PC-3 (cell line): ENCODE results near the gene USP22. TPM values are rescaled to one million over a fixed set of nuclear protein-coding genes. Genes with fewer than 3 reads are reported as not detected.

Experiments used
- ATAC-seq: fragments of 200-7000 bp; cut with Tn5 transposase; 2 replicates; pipeline ENCODE4 v1.9.1; 2020; ENCODE audit warnings: mild to moderate bottlenecking, moderate library complexity
- BruUV-seq: library from RNA; stranded (reverse); fragments of 400-500 nt; replicated peaks from 2 replicates; lab custom pipeline; 2021; lab: Mats Ljungman, UMichigan
- CTCF ChIA-PET: fragments of 300-600 bp; sonication (Branson Sonifier 250); formaldehyde crosslinking; loops from one replicate; lab custom pipeline; 2022; ENCODE audit warnings: antibody characterized with exemption; lab: Charles Lee
- POLR2A ChIA-PET: fragments of 300-600 bp; sonication (Branson Sonifier 250); formaldehyde crosslinking; loops from one replicate; lab custom pipeline; 2022; ENCODE audit warnings: antibody characterized with exemption; ENCODE audit not compliant: unreplicated experiment; lab: Charles Lee
- DNase-seq: peaks from one replicate; pipeline ENCODE4 v3.0.0-alpha.2; 2015
- H2AFZ ChIP-seq: fragments of 300-600 bp; sonication (generic); 2 replicates; pipeline ENCODE4 v1.6.0; 2016; ENCODE audit warnings: antibody characterized with exemption, low read length
- H3F3A ChIP-seq: fragments of 300-600 bp; sonication (generic); one replicate; pipeline ENCODE4 v1.6.0; 2017; ENCODE audit warnings: antibody characterized with exemption, low read length, control low read depth, mild to moderate bottlenecking; ENCODE audit not compliant: unreplicated experiment
- H3K27ac ChIP-seq: fragments of 300-600 bp; sonication (generic); 2 replicates; pipeline ENCODE4 v1.5.1; 2016; ENCODE audit warnings: mild to moderate bottlenecking, low read length
- H3K27me3 ChIP-seq: fragments of 300-600 bp; sonication (generic); 2 replicates; pipeline ENCODE4 v1.6.1; 2016; ENCODE audit warnings: low read length, mixed read lengths
- H3K36me3 ChIP-seq: fragments of 300-600 bp; sonication (generic); 2 replicates; pipeline ENCODE4 v1.6.1; 2016; ENCODE audit warnings: low read depth, mixed run types, low read length, mixed read lengths
- H3K4me1 ChIP-seq: fragments of 300-600 bp; sonication (generic); 2 replicates; pipeline ENCODE4 v1.5.1; 2016; ENCODE audit warnings: low read length; ENCODE audit not compliant: insufficient read depth
- H3K4me2 ChIP-seq: fragments of 300-600 bp; sonication (generic); 2 replicates; pipeline ENCODE4 v1.6.0; 2016; ENCODE audit warnings: low read length
- H3K4me3 ChIP-seq: fragments of 300-600 bp; sonication (generic); 2 replicates; pipeline ENCODE4 v1.5.1; 2016; ENCODE audit warnings: mild to moderate bottlenecking, low read length, mixed read lengths
- H3K79me2 ChIP-seq: fragments of 300-600 bp; sonication (generic); 2 replicates; pipeline ENCODE4 v1.6.1; 2017; ENCODE audit warnings: low read length, mixed read lengths
- H3K9ac ChIP-seq: fragments of 300-600 bp; sonication (generic); 2 replicates; pipeline ENCODE4 v1.6.0; 2016; ENCODE audit warnings: mild to moderate bottlenecking, low read length
- H3K9me2 ChIP-seq: fragments of 300-600 bp; sonication (generic); replicated peaks from 2 replicates; pipeline ENCODE4 v1.6.1; 2016; ENCODE audit warnings: mixed run types, low read length, mixed read lengths
- H3K9me3 ChIP-seq: fragments of 300-600 bp; sonication (generic); 2 replicates; pipeline ENCODE4 v1.6.1; 2016; ENCODE audit warnings: low read length, mixed read lengths
- H4K20me1 ChIP-seq: fragments of 300-600 bp; sonication (generic); 2 replicates; pipeline ENCODE4 v1.6.1; 2016; ENCODE audit warnings: low read length, mixed read lengths
- EZH2 ChIP-seq: fragments of 300-600 bp; sonication (generic); IDR thresholded peaks from one replicate; pipeline ENCODE4 v1.6.1; 2017; ENCODE audit warnings: antibody characterized with exemption, mild to moderate bottlenecking, low read length; ENCODE audit not compliant: unreplicated experiment
- EZH2phosphoT487 ChIP-seq: fragments of 300-600 bp; sonication (generic); IDR thresholded peaks from 2 replicates; pipeline ENCODE4 v1.6.1; 2018; ENCODE audit warnings: mild to moderate bottlenecking, antibody characterized with exemption, low read length, borderline replicate concordance
- intact Hi-C: fragments of 100-400 bp; cut with micrococcal nuclease; formaldehyde crosslinking; loops from 2 replicates; pipeline ENCODE4 v1.9.0; 2023
- total RNA-seq: library from RNA; depleted of rRNA; stranded (reverse); fragments of >200 nt; gene quantifications from 2 replicates; pipeline ENCODE4 v1.2.3, GENCODE V29; 2014
- TF ChIP-seq, protein P1 (sequence below): fragments of 300-600 bp; sonication (generic); conservative IDR thresholded peaks from 2 replicates; pipeline ENCODE4 v1.5.1; 2017; ENCODE audit warnings: antibody characterized with exemption, low read depth, mild to moderate bottlenecking, low read length

USP22 gene
- total RNA-seq, 1 experiment from 2014 or later: 188 TPM

- ChIA-PET POLR2A (no interaction called here), CTCF (no interaction called here)
- DNase-seq (no peak), ATAC-seq (no peak)
- no TSS peak for BruUV-seq
- H3K4me2 ChIP-seq: no peak overlapping the region
- no peak overlapping the region for H3K27ac ChIP-seq
- peaks cover 74% of the 10 kb centered on the region for H4K20me1 ChIP-seq
- H2AFZ ChIP-seq: no peak overlapping the region
- intact Hi-C loops: no loop called here
- H3K4me3 ChIP-seq: no peak overlapping the region
- no peaks in the 10 kb centered on the region for H3F3A ChIP-seq
- TF ChIP-seq EZH2 (no peak), EZH2phosphoT487 (no peak)
- TF ChIP-seq, protein P1, sequence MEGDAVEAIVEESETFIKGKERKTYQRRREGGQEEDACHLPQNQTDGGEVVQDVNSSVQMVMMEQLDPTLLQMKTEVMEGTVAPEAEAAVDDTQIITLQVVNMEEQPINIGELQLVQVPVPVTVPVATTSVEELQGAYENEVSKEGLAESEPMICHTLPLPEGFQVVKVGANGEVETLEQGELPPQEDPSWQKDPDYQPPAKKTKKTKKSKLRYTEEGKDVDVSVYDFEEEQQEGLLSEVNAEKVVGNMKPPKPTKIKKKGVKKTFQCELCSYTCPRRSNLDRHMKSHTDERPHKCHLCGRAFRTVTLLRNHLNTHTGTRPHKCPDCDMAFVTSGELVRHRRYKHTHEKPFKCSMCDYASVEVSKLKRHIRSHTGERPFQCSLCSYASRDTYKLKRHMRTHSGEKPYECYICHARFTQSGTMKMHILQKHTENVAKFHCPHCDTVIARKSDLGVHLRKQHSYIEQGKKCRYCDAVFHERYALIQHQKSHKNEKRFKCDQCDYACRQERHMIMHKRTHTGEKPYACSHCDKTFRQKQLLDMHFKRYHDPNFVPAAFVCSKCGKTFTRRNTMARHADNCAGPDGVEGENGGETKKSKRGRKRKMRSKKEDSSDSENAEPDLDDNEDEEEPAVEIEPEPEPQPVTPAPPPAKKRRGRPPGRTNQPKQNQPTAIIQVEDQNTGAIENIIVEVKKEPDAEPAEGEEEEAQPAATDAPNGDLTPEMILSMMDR: no peak
- H3K27me3 ChIP-seq: no peaks in the 10 kb centered on the region
- peaks cover 94% of the 10 kb centered on the region for H3K36me3 ChIP-seq
- no peaks in the 10 kb centered on the region for H3K9me3 ChIP-seq
- H3K79me2 ChIP-seq: peaks cover 72% of the 10 kb centered on the region
- H3K4me1 ChIP-seq: no peaks in the 10 kb centered on the region
- no peaks in the 10 kb centered on the region for H3K9me2 ChIP-seq
- H3K9ac ChIP-seq: no peak overlapping the region
These were observed 28.8 kb downstream of the USP22 start for GRCh38 chr17:21013983-21014382.

- Histone ChIP-seq H3K4me3 (no peak overlapping the region), H3K79me2 (peaks cover 60% of the 10 kb centered on the region), H4K20me1 (peaks cover 73% of the 10 kb centered on the region), H2AFZ (no peak overlapping the region), H3K27ac (no peak overlapping the region), H3K4me2 (no peak overlapping the region), H3F3A (no peaks in the 10 kb centered on the region), H3K4me1 (no peaks in the 10 kb centered on the region), H3K9me2 (no peaks in the 10 kb centered on the region), H3K9me3 (no peaks in the 10 kb centered on the region), H3K9ac (no peak overlapping the region), H3K36me3 (peaks cover 92% of the 10 kb centered on the region), H3K27me3 (no peaks in the 10 kb centered on the region)
- BruUV-seq: no TSS peak
- intact Hi-C loops: no loop called here
- TF ChIP-seq EZH2 (no peak), EZH2phosphoT487 (no peak)
- DNase-seq (no peak), ATAC-seq (no peak)
- CTCF ChIA-PET: no interaction called here
- POLR2A ChIA-PET: no interaction called here
These were observed 30.1 kb downstream of the USP22 start for GRCh38 chr17:21012736-21013135.

- H3K36me3 ChIP-seq: peaks cover 90% of the 10 kb centered on the region
These were observed 31.9 kb downstream of the USP22 start for GRCh38 chr17:21010705-21011596.

More at GRCh38 chr17:21010705-21011596, 31.9 kb downstream of the USP22 start:
- no peak for TF ChIP-seq EZH2phosphoT487
- TF ChIP-seq, protein P1: no peak
- no peak for TF ChIP-seq EZH2
- peaks cover 48% of the 10 kb centered on the region for H3K79me2 ChIP-seq
- intact Hi-C loops: no loop called here
- ATAC-seq (no peak), DNase-seq (no peak)
- H3K4me3 ChIP-seq: no peak overlapping the region
- no peak overlapping the region for H3K27ac ChIP-seq
- BruUV-seq: no TSS peak
- H3K27me3 ChIP-seq: no peaks in the 10 kb centered on the region
- H3F3A ChIP-seq: no peaks in the 10 kb centered on the region
- no peaks in the 10 kb centered on the region for H3K9me3 ChIP-seq
- H3K4me1 ChIP-seq: no peaks in the 10 kb centered on the region
- H3K4me2 ChIP-seq: no peak overlapping the region
- no peak overlapping the region for H2AFZ ChIP-seq
- H4K20me1 ChIP-seq: peaks cover 59% of the 10 kb centered on the region
- ChIA-PET POLR2A (no interaction called here), CTCF (no interaction called here)
- H3K9ac ChIP-seq: no peak overlapping the region
- no peaks in the 10 kb centered on the region for H3K9me2 ChIP-seq
